GM21367 (cell line): ENCODE measurements around the gene C22orf31.
"Not testable (repeated sequence)": the region's sequence is repeated elsewhere in the genome, so short reads cannot be mapped to it uniquely, and the experiment has no call there.

Source experiments
- ATAC-seq: cut with Tn5 transposase; IDR thresholded peaks from one replicate; pipeline ENCODE4 v1.9.1; 2021; ENCODE audit not compliant: unreplicated experiment

Gene C22orf31

DNA sequence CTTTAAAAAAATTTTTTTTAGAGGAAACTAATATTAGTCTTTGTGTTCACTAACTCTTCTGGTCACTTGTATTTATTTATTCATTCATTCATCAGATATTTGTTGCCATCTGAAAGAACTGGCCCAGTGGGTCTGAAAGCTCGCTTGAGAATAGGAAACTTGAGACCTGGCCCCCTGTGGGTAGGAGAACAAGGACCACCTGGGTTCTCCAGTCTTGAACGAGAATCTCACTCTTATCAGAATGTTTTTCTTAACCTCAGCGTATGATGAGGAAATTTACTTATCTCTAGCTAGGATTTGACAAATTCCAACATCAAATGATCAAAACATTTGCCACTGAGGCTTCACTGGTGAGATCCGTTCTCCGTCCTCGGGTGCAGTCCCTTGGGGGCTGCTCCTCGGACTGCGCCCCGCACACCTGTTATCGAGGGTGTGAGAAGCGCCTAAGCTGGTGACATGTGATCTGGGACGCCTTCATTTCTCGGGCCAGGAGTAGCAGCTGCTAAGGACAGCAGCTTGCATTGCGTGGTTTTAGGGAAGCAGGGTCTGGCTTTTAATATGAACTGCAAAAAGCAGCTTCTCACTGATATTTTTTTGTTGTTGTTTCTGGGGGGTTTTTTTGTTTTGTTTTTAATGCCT lies 6.3 kb downstream of the C22orf31 start:
- ATAC-seq: no peak

GRCh38 chr22:29054251-29054767 lies 7.3 kb downstream of the C22orf31 start:
- no peak for ATAC-seq

DNA sequence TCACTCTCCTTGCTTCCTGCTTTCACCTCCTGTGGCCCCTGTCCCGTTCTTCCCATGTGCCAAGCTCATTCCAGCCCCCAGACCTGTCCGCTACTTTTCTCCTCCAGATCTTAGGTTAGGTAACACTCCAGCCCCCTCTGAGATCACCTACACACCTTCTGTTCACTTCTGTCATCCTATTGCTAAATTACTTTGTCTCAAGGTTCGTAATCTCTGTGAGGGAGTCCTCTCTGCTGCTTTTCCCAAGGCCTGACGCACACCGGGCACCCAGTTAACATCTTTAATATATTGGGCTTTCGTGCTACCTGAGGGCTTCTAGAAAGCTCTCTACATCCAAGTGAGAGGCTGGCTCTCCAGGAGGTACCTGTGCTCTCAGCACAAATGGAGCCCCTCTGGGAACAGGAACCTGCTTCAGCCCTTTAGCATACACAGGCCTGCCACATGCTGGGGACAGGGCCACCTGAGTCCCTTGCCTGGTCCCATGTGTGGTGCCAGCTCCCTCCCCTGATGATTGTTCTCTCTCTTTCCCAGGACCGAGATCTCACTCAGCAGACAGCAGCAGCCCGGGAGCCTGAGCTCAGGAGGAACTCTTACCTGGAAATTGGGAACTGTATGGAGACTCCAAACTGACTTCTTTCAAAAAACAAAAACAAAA lies 8.5 kb downstream of the C22orf31 start:
- ATAC-seq: no peak

DNA sequence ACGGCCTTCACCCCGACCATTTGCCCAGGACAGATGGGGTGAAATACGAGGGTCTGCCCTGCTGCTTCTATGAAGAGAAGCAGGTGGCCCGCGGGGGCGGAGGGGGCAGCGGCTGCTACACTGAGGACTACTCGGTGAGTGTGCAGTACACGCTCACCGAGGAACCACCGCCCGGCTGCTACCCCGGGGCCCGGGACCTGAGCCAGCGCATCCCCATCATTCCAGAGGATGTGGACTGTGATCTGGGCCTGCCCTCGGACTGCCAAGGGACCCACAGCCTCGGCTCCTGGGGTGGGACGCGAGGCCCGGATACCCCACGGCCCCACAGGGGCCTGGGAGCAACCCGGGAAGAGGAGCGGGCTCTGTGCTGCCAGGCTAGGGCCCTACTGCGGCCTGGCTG lies 11.2 kb downstream of the C22orf31 start:
- no peak for ATAC-seq

DNA sequence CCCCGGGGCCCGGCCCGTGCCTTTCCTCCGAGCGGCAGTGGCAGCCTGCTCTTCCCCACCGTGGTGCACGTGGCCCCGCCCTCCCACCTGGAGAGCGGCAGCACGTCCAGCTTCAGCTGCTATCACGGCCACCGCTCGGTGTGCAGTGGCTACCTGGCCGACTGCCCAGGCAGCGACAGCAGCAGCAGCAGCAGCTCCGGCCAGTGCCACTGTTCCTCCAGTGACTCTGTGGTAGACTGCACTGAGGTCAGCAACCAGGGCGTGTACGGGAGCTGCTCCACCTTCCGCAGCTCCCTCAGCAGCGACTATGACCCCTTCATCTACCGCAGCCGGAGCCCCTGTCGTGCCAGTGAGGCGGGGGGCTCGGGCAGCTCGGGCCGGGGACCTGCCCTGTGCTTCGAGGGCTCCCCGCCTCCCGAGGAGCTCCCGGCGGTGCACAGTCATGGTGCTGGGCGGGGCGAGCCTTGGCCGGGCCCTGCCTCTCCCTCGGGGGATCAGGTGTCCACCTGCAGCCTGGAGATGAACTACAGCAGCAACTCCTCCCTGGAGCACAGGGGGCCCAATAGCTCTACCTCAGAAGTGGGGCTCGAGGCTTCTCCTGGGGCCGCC lies 11.9 kb downstream of the C22orf31 start:
- ATAC-seq: no peak

DNA sequence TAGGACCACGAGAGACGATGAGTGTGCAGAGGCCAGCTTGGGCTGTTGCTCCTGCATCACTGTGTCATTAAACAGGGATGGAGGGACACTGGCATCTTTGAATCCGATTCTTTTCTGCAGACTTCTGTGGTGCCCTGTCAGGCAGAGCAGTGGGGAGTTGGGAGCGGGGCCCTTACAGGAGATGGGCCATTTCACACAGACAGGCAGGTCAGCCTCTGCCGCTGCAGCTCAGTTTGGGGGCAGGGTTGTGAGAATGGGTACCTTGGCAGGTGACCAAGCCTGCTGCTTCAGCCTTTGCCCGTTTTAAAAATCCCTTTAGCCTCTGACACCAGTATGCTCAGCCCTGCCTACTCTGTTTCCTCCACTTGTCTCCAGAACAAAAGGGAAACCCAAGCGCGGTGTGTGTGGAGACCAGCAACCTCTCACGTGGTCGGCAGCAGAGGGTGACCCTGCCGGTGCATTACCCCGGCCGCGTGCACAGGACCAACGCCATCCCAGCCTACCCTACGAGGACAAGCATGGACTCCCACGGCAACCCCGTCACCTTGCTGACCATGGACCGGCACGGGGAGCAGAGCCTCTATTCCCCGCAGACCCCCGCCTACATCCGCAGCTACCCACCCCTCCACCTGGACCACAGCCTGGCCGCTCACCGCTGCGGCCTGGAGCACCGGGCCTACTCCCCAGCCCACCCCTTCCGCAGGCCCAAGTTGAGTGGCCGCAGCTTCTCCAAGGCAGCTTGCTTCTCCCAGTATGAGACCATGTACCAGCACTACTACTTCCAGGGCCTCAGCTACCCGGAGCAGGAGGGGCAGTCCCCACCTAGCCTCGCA lies 12.6 kb downstream of the C22orf31 start:
- ATAC-seq: no peak

DNA sequence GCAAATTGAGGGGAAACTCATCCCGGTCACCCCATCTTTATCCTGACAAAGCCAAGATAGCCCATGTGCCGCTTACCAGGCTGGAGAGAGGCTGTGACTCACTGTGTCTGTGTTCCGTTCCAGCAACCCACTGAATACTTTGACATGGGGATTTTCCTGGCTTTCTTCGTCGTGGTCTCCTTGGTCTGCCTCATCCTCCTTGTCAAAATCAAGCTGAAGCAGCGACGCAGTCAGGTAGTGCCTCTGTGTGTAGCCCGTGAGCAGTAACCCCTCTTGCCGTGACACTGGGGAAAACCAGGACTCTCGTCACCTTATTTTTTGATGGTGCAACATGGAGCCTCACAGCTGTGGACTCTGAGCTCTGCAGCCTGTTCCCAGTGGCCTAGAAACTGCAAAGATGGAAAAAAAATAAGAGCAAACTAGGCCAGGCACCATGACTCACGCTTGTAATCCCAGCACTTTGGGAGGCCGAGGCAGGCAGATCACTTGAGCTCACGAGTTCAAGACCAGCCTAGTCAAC lies 16.9 kb downstream of the C22orf31 start:
- ATAC-seq: no peak

DNA sequence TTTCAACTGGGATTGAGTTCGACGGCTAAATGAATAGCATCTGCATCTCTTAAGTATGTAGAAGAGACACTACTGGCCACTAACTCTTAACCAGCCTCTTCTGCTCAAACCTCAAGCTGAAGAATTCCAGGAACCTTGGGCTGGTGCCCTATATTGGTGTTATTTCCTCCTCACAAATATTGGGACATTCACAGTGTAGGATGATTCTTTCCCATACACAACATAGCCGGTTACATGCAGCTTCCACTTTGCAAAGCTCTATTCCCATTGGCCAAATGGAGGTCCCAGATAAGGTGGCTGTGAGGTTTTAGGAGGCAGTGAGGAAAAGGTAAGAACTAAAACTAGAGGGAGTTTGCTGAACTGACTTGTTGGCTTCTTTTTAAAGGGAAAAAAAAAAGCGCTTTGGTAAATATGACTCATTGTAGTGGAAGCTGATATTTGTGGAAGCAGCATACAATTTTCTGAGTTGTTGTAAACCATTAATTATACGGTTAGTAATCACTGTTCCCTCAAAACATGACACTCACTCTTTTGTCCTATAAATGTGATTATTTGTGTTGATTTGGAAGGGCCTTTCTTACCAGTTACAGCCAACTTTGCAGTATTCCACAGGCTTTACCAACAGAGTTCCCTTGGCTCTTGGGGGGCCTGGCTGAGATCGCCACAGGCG lies 17.6 kb downstream of the C22orf31 start:
- ATAC-seq: no peak

GRCh38 chr22:29041408-29041807 lies 20.2 kb downstream of the C22orf31 start:
- ATAC-seq: no peak

DNA sequence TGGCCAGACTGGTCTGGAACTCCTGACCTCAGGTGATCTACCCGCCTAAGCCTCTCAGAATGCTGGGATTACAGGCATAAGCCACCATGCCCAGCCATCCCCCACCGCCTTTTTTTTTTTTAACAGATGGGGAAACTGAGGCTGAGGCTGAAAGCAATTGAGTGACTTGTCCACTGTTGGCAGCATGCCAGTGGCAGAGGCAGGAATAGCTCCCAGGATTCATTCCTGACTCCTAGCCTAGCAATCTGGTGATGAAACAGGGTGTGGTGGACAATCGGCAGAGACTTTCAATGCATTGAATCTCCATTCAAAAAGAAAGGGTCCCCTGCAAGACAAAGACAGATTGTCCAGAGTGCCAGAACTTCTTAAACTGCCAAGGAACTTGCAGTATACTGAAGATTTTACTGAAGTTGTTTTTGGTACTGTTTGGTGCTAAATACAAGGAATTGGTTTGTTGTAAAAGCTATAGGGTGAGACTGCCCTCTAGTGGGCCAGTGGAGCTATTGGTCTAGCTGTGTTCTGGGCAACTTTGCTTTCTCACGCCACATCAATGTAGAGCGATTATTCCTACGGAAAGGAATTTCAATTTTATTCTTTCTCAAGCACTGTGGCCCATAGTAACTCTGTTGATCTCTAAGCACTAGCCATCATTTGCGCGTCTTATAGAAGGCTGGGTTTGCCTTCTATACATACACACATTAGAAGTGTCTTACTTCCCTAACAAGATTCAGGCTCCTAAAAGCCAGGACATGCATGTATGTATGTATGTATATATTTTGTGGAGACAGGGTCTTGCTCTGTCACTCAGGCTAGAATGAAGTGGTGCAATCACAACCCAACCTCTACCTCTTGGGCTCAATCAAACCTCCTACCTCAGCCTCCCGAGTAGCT lies 21.0 kb downstream of the C22orf31 start:
- ATAC-seq: no peak

- not testable (repeated sequence) for ATAC-seq
These were observed 21.9 kb downstream of the C22orf31 start for GRCh38 chr22:29039684-29040083.

DNA sequence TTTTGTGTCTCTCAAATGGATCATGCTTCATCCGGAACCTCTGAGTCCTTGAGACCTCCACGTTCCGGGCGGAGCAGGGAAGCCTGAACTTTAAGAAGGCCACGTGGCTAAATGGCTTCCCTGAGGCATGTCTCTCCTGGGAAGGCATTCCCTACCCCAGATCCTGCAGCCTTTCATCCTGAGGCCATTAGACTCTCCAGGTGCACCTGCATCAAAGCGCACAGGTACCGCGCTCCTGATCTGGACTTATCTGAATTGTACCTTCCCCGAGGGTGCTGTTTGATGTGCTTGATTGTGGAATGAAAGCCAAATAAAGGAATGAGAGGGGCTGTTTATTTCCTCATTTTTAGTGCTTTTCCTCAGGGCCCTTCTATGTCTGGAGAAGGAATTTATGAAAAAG lies 22.5 kb downstream of the C22orf31 start:
- ATAC-seq: no peak

DNA sequence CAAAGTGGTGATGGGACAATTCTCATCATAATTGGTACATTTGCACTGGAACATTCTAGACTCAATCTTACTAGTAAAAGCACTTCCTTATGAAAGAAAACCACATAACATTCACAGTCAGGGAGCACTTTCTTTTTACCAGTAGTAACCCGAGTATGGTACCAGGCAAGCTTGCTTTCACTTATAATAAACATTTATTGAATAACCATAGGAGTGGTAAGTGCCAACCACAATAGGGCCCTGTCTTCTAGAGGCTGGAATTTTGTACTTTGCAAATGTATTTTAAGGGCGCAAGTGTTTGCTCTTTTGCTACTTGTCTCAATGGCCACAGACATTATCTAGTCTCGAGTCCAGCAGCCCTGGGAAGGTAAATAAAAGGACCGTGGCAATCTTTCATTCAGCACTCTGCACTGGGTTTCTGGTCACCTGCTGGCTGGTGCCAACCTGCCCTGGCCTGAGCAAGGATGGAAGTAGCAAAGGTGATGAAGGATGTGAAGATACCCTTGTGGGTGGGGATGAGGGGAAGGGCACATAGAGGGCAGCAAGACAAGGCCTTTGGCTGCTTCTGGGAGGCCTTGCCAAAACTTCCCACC lies 24.2 kb downstream of the C22orf31 start:
- ATAC-seq: no peak

DNA sequence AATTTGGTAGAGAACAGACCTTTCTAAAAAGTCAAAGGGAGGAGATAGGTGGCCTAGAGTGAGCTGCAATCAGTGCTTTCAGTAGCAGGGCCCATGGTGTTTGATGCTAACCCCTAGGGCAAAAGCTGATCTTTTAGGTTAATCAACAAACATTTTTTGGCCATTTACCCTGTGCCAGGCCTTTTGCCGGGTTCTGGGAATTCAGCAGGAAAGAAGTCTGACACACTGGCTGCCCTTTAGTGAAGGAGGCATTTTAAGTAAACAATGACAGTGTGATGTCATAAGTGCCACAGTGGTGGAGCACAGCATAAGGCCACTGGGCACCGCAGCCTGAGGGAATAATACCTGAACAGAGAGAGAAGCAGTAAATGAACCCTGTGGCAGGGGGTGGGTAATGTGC lies 29.0 kb downstream of the C22orf31 start:
- ATAC-seq: no peak

DNA sequence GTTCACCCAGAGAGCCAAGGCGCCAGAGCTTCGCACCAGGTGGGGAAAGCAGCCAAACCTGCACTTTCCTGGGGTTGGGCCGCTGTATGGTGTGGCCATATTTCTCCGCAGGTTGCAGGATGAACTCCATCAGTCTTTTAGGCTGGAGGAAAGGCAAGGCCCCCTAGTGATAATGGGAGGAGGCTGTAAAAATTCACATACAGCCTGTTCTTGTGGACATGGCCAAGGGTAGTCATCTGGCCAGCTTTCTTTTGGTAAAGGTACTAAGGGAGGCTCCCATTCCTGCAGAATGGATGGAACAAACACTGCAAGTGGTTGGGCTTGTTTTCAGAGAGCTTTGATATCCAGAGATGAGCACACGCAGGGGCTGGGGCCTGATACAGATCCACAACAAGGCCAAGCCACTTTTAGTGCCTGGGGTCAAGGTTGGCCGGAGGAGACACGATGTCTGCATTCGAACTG lies 29.6 kb downstream of the C22orf31 start:
- no peak for ATAC-seq

- ATAC-seq: no peak
These were observed 30.2 kb downstream of the C22orf31 start for GRCh38 chr22:29031227-29032011.

GRCh38 chr22:29030618-29031226 lies 30.9 kb downstream of the C22orf31 start:
- ATAC-seq: no peak
